Aorta (tissue), 5 donors: Measurements from ENCODE around the gene CHP1. TPM values are rescaled to one million over a fixed set of nuclear protein-coding genes. Genes with fewer than 3 reads are reported as not detected.
"Not testable (repeated sequence)": the region's sequence is repeated elsewhere in the genome, so short reads cannot be mapped to it uniquely, and the experiment has no call there.

ENCODE experiments used
- ATAC-seq: fragments of 200-7000 bp; cut with Tn5 transposase; one replicate; pipeline ENCODE4 v1.9.1; 2022; ENCODE audit warnings: moderate library complexity; ENCODE audit not compliant: low FRiP score
- DNase-seq, 2 donors: peaks; one replicate each; pipeline ENCODE4 v3.0.0-alpha.2; 2020
- H3K27ac ChIP-seq, 2 donors: one replicate each; pipeline ENCODE4 v1.5.1; 2013; ENCODE audit warnings: low read length in 2 of 2, mild to moderate bottlenecking in 2 of 2, moderate library complexity in 2 of 2, control low read depth in 1 of 2, inconsistent platforms in 1 of 2, low read depth in 1 of 2
- H3K27me3 ChIP-seq, 2 donors: one replicate each; pipeline ENCODE4 v1.6.1; 2013; ENCODE audit warnings: control low read depth in 1 of 2, low read length in 1 of 2, mild to moderate bottlenecking in 1 of 2, moderate library complexity in 1 of 2; ENCODE audit not compliant: insufficient read depth in 2 of 2, control insufficient read depth in 1 of 2
- H3K36me3 ChIP-seq, 2 donors: one replicate each; pipeline ENCODE4 v1.6.1; 2013; ENCODE audit warnings: control low read depth in 1 of 2, low read length in 1 of 2, mild to moderate bottlenecking in 1 of 2; ENCODE audit not compliant: insufficient read depth in 2 of 2, control insufficient read depth in 1 of 2
- H3K4me1 ChIP-seq, 2 donors: one replicate each; pipeline ENCODE4 v1.6.1; 2013; ENCODE audit warnings: low read length in 2 of 2, control low read depth in 1 of 2, mild to moderate bottlenecking in 1 of 2, moderate library complexity in 1 of 2; ENCODE audit not compliant: insufficient read depth in 2 of 2, control insufficient read depth in 1 of 2
- H3K4me3 ChIP-seq, 2 donors: one replicate each; pipeline ENCODE4 v1.5.1; 2013; ENCODE audit warnings: low read length in 2 of 2, control low read depth in 1 of 2, mild to moderate bottlenecking in 1 of 2
- H3K9me3 ChIP-seq: one replicate; pipeline ENCODE4 v1.6.1; 2013; ENCODE audit warnings: mild to moderate bottlenecking, low read length; ENCODE audit not compliant: control insufficient read depth
- WGBS, 2 donors: extraction: QIAGEN DNeasy Blood & Tissue Kit; methylation state at CpG; one replicate each; pipeline ENCODE4 v1.1.7; 2013; 5-methylcytosine and 5-hydroxymethylcytosine counted together
- intact Hi-C, 2 donors: fragments of 100-400 bp; cut with DNase I; formaldehyde crosslinking; loops; one replicate each; pipeline versions ENCODE4 v1.14.2 to v1.15.0; 2022
- polyA plus RNA-seq, 2 donors: library from polyadenylated mRNA; stranded (reverse); fragments of 200-250 nt; gene quantifications; one replicate each; pipeline ENCODE4 v1.2.3, GENCODE V29; 2013
- total RNA-seq, 2 donors: library from RNA; stranded (reverse); fragmentation: NEBNext Ultra II Directional; extraction: Animal tissue kit (Norgen Biotek cat#: 25700); gene quantifications; one replicate each; pipeline ENCODE4 v1.2.1, GENCODE V29; 2021
- donor health status: healthy with polysubstance abuse.
- donor health status: Bipolar disorder and iron deficiency.
- donor health status: DM: no; HTN: no; CAD: no.
- donor health status: DM: no; HTN: no; CAD: no.
- donor health status: DM: yes; HTN: yes; CAD: no.

Gene CHP1
- total and polyA plus RNA-seq, 4 donors, result 28.1 to 60.8 (median 52.6) TPM

DNA sequence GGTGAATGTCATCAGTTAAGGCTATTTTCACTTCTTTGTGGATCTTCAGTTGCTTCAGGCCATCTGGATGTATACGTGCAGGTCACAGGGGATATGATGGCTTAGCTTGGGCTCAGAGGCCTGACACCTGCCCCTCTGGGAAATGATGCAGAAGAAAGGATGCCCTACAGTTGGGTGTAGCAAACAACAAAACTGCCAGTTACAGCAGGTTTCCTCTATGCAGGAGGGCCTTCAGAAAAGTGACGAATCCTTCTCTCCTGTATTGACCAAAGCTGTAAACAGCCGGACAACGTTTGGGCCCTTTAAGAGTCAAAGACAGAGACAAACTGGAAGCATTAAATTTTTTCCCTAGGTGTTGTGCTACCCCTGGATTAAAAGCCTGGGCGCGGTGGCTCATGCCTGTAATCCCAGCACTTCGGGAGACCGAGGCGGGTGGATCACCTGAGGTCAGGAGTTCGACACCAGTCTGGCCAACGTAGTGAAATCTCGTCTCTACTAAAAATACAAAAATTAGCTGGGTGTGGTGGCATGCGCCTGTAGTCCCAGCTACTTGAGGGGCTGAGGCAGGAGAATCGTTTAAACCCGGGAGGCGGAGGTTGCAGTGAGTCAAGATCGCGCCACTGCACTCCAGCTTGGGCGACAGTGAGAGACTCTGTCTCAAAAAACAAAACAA, 52.0 kb downstream of the CHP1 start:
- H3K4me3 ChIP-seq, result peak overlapping the region; percentile 12 to 36
- DNase-seq, ATAC-seq, H3K27me3 ChIP-seq, H3K9me3 ChIP-seq, H3K36me3 ChIP-seq, H3K4me1 ChIP-seq, intact Hi-C loops: not testable (repeated sequence)
- 36 to 38% methylated on average over 19 of the region's 19 CpGs for WGBS, 2 donors
- H3K27ac ChIP-seq, result peak overlapping the region in 1 of 2 donors; percentile 47

DNA sequence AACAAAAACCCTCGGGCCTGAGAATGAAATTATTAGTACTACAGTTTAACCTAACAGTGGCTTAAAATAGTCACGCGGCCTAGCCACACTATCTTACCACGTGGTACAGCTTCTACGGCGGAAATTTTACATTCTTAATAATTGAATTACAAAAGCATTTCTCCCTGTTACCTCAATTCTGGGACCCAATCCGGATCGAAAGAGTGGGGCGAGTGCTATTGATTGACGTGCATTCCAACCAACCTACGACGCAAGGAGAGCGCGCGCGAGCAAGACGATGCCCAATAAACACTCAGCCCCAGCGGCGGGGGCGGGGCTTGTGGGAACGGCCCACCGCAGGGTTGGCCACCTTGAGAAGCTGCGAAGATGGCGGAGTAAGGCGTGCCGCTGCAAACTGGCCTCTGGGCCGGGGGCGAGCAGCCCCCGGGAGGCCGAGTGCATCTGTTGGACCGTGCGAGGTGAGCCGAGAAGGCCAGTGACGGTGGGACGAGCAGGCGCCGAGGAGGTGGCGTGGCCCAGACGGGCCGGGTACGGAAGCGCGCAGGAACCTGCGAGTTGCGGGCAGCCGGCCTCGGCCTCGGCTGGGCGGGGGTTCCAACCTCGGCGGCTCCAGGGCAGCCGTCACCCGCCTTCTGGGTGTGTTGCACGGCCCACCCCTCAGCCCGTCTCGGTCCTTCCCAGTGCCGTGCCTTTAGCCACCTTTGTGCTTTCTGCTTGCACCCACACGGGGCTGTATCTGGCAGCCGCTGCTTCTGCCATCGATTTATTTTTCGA, 52.8 kb downstream of the CHP1 start:
- Histone ChIP-seq H3K4me1 (no peaks in the 10 kb centered on the region), H3K27ac (peak overlapping the region; percentile 58 to 73), H3K9me3 (no peaks in the 10 kb centered on the region), H3K27me3 (no peaks in the 10 kb centered on the region), H3K4me3 (peak overlapping the region; percentile 45 to 52), H3K36me3 (no peaks in the 10 kb centered on the region)
- peak; percentile 100 for ATAC-seq
- DNase-seq, result peak; percentile 99
- 0% methylated on average over 55 to 61 of the region's 61 CpGs for WGBS, 2 donors
- intact Hi-C loops, result no loop called here

DNA sequence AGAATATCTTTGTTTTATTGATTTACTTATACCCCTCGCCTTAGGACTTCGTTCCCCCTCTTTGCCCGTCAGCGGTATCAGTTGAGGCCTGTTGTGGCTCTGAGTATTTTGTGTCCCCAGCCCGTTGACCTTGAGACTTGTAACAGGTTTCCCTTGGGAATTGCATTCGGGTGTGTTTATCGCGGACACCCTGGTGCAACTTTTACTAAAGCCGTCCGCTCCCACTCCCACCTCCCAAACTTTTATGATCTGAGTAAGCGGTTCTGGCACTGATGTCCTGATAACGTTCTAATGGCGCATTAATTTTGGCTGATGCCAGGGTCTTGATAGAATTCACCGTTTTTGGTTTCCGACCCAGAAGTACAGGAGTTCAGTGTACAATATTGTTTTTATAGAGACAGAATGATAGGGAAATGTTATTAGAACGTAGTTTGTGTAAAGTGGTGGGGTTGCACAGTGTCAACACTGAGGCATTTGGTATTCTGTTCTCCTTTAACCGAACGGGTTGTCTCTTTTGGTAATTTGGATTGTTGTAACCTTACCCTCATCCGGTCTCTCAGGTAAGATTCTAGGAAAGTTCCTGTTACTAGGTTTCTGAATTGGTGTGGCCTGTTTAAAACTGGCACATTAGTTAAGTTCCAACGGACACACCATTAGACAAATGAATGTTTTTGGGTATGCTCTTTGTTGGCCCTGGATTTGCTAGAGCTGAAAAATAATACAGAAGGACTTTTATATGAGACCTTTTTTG, 53.5 kb downstream of the CHP1 start:
- Histone ChIP-seq H3K4me3 (peak overlapping the region; percentile 45 to 52), H3K4me1 (no peaks in the 10 kb centered on the region), H3K36me3 (no peaks in the 10 kb centered on the region), H3K9me3 (no peaks in the 10 kb centered on the region), H3K27me3 (no peaks in the 10 kb centered on the region), H3K27ac (peak overlapping the region in 1 of 2 donors; percentile 73)
- WGBS, 2 donors, result 0% methylated on average over 20 of the region's 20 CpGs
- DNase-seq, result no peak
- ATAC-seq, result peak; percentile 20
- intact Hi-C loops, result no loop called here

DNA sequence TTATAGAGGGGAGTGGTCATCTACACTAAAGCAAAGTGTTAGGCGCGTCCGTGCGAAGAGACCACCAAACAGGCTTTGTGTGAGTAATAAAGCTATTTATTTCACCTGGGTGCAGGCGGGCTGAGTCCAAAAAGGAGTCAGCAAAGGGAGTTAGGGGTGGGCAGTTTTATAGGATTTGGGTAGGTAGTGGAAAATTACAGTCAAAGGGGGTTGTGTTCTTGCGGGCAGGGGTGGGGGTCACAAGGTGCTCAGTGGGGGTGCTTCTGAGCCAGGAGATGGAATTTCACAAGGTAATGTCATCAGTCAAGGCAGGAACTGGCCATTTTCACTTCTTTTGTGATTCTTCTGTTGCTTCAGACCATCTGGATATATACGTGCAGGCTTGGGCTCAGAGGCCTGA, 54.2 kb downstream of the CHP1 start:
- Histone ChIP-seq H3K27me3 (no peaks in the 10 kb centered on the region), H3K9me3 (no peaks in the 10 kb centered on the region), H3K4me3 (peak overlapping the region in 1 of 2 donors; percentile 52), H3K36me3 (no peaks in the 10 kb centered on the region), H3K27ac (no peak overlapping the region), H3K4me1 (no peaks in the 10 kb centered on the region)
- ATAC-seq (no peak), DNase-seq (no peak)
- 43% methylated on average over 7 of the region's 7 CpGs for WGBS, 2 donors
- intact Hi-C loops, result no loop called here

DNA sequence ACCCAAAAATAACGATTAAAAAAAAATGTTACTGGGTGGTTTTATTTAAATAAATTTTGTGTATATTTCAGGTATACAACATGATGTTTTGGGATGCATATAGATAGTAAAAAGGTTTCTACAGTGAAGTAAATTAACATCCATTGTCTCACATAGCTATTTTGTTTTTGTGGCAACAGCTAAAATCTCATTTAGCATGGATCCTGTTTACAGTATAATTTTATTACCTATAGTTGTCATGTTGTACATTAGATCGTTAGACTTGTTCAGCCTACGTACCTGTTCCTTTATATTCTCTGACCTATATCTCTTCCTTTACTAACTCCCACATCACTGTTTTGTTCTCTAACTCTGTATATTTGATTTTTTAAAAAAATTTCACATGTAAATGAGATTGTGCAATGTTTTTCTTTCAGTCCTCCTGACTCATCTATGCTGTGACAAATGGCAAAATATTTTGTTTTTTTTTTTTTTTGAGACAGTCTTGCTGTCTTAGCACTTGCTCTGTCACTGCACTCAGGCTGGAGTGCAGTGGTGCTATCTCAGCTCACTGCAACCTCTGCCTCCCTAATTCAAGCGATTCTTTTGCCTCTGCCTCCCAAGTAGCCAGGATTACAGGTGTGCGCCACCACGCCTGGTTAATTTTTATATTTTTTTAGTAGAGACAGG, 55.7 kb downstream of the CHP1 start:
- ATAC-seq, result no peak
- 96 to 97% methylated on average over 6 of the region's 6 CpGs for WGBS, 2 donors
- no peaks in the 10 kb centered on the region for H3K9me3 ChIP-seq
- H3K27me3 ChIP-seq, result no peaks in the 10 kb centered on the region
- no peaks in the 10 kb centered on the region for H3K4me1 ChIP-seq
- intact Hi-C loops, result no loop called here
- no peaks in the 10 kb centered on the region for H3K36me3 ChIP-seq
- no peak overlapping the region for H3K27ac ChIP-seq
- no peak overlapping the region for H3K4me3 ChIP-seq
- no peak for DNase-seq

DNA sequence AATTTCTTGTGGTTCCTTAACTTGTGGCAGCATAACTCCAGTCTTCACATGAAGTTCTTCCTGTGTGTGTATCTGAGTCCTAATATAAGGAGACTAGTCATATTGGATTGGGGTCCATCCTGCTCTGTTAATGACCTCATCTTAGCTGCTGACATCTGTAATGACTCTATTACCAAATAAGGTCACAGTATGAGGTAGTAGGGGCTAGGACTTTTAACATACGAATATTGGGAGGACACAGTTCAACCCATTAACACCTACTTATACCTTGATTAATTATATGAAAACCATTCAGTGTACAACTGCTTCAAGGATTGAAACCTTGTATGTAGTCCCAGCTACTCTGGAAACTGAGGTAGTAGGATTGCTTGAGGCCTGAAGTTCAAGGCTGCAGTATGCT, 57.4 kb downstream of the CHP1 start:
- intact Hi-C loops, result no loop called here
- no peak overlapping the region for H3K4me3 ChIP-seq
- DNase-seq (no peak), ATAC-seq (no peak)
- H3K4me1 ChIP-seq, result no peaks in the 10 kb centered on the region
- no peaks in the 10 kb centered on the region for H3K9me3 ChIP-seq
- 15 to 55% methylated on average over 1 of the region's 1 CpG for WGBS, 2 donors
- no peaks in the 10 kb centered on the region for H3K27me3 ChIP-seq
- H3K36me3 ChIP-seq, result no peaks in the 10 kb centered on the region
- H3K27ac ChIP-seq, result no peak overlapping the region

DNA sequence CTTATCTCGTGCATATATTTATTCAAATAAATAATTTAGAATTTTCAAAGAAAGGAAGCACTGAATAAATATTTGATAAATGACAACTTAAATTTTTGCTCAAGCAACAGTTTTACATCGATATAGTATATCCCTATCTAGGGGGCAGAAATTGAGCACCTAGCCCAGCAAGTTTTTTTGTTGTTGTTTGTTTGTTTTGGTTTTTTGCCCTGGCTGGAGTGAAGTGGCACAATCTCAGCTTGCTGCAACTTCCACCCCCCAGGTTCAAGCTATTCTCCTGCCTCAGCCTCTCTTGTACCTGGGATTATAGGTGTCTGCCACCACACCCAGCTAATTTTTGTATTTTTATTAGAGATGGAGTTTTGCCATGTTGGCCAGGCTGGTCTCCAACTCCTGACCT, 58.9 kb downstream of the CHP1 start:
- H3K36me3 ChIP-seq, result no peaks in the 10 kb centered on the region

DNA sequence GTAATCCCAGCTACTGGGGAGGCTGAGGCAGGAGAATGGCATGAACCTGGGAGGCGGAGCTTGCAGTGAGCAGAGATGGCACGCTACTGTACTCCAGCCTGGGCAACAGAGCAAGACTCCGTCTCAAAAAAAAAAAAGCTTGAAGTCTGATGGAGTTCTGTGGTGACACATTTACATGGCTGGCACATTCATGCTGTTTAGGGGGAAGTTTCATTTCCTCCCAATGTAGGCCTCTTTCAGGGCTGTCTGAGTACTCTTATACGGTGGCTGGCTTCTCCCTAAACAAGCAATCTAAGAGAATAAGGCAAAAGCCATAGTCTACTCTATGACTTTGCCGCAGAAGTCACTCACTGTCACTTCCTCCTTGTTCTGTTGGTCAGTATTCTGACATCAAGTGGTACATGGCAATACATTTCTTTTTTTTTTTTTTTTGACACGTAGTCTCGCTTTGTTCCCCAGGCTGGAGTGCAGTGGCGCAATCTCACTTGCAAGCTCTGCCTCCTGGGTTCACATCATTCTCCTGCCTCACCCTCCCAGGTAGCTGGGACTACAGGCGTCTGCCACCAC, 60.1 kb downstream of the CHP1 start:
- DNase-seq (peak in 1 of 2 donors; percentile 59), ATAC-seq (no peak)
- no peak overlapping the region for H3K4me3 ChIP-seq
- no peaks in the 10 kb centered on the region for H3K4me1 ChIP-seq
- H3K27me3 ChIP-seq, result no peaks in the 10 kb centered on the region
- WGBS, 2 donors, result 90 to 91% methylated on average over 9 of the region's 9 CpGs
- H3K36me3 ChIP-seq, result no peaks in the 10 kb centered on the region
- H3K9me3 ChIP-seq, result no peaks in the 10 kb centered on the region
- intact Hi-C loops, result no loop called here
- H3K27ac ChIP-seq, result no peak overlapping the region

More for the DNA sequence above, 58.9 kb downstream of the CHP1 start:
- intact Hi-C loops, result no loop called here
- Histone ChIP-seq H3K27me3 (no peaks in the 10 kb centered on the region), H3K27ac (no peak overlapping the region), H3K4me3 (no peak overlapping the region), H3K9me3 (no peaks in the 10 kb centered on the region), H3K4me1 (no peaks in the 10 kb centered on the region)
- ATAC-seq (no peak), DNase-seq (no peak)
- WGBS, 2 donors, result 79 to 83% methylated on average over 2 of the region's 2 CpGs
